H1 (cell line): ENCODE measurements around the gene ACTR1B. TPM values are rescaled to one million over a fixed set of nuclear protein-coding genes. Genes with fewer than 3 reads are reported as not detected.

Source experiments
- CTCF ChIA-PET: fragments of 300-600 bp; sonication (Branson Sonifier 250); formaldehyde crosslinking; loops from one replicate; lab custom pipeline; 2021; ENCODE audit not compliant: partially characterized antibody; lab: Charles Lee
- POLR2A ChIA-PET: fragments of 300-600 bp; sonication (Branson Sonifier 250); formaldehyde crosslinking; loops from one replicate; lab custom pipeline; 2021; ENCODE audit warnings: inconsistent platforms; ENCODE audit not compliant: partially characterized antibody; lab: Charles Lee
- DNase-seq, 2 experiments: peaks; one replicate each; pipeline versions ENCODE4 v3.0.0 to v3.0.0-alpha.2; 2010 to 2022; ENCODE audit warnings: low spot score in 2 of 2, low read depth in 1 of 2, mixed read lengths in 1 of 2
- FAIRE-seq: peaks from 2 replicates; lab custom pipeline; 2011; peaks lifted over from hg19 to GRCh38; lab: Jason Lieb, UNC
- H2AFZ ChIP-seq: 2 replicates; pipeline ENCODE4 v1.8.1; 2012; ENCODE audit warnings: low read length, inconsistent platforms
- H2AK5ac ChIP-seq: 2 replicates; pipeline ENCODE4 v1.6.1; 2013; ENCODE audit warnings: low read depth, low read length
- H2BK120ac ChIP-seq: replicated peaks from 2 replicates; pipeline ENCODE3; 2013; ENCODE audit warnings: low read depth, low read length, inconsistent platforms
- H2BK12ac ChIP-seq: 2 replicates; pipeline ENCODE4 v1.6.1; 2013; ENCODE audit warnings: low read depth, low read length
- H2BK15ac ChIP-seq: 2 replicates; pipeline ENCODE4 v1.6.1; 2013; ENCODE audit warnings: low read length
- H2BK20ac ChIP-seq: 2 replicates; pipeline ENCODE4 v1.6.1; 2013; ENCODE audit warnings: low read length
- H2BK5ac ChIP-seq: 2 replicates; pipeline ENCODE4 v1.6.1; 2013; ENCODE audit warnings: low read depth, low read length
- H3K14ac ChIP-seq: 2 replicates; pipeline ENCODE4 v1.6.1; 2013; ENCODE audit warnings: inconsistent platforms; ENCODE audit not compliant: insufficient read length
- H3K18ac ChIP-seq: 2 replicates; pipeline ENCODE4 v1.6.1; 2013; ENCODE audit warnings: low read length; ENCODE audit errors: extremely low read depth
- H3K23ac ChIP-seq: 2 replicates; pipeline ENCODE4 v1.6.1; 2013; ENCODE audit warnings: inconsistent platforms; ENCODE audit not compliant: insufficient read length
- H3K23me2 ChIP-seq: 2 replicates; pipeline ENCODE4 v1.6.1; 2013; ENCODE audit warnings: low read depth, low read length
- H3K27ac ChIP-seq: 2 replicates; pipeline ENCODE4 v1.6.1; 2011; ENCODE audit warnings: low read depth, low read length, inconsistent platforms
- H3K27me3 ChIP-seq, 4 experiments: replicated peaks in 1 of 4; 1 replicate in 1 of 4; 2 replicates in 3 of 4; pipeline versions ENCODE4 v1.6.1 to v1.8.1; 2011 to 2013; ENCODE audit warnings: low read length in 3 of 4, mild to moderate bottlenecking in 3 of 4, inconsistent platforms in 2 of 4, mixed read lengths in 2 of 4, moderate library complexity in 1 of 4; ENCODE audit not compliant: control insufficient read depth in 3 of 4, insufficient read depth in 3 of 4; ENCODE audit errors: extremely low read depth in 1 of 4
- H3K36me3 ChIP-seq, 4 experiments: 2 replicates each; pipeline versions ENCODE4 v1.6.1 to v1.8.1; 2011 to 2013; ENCODE audit warnings: mild to moderate bottlenecking in 4 of 4, low read length in 3 of 4, moderate library complexity in 2 of 4, control low read depth in 1 of 4, inconsistent platforms in 1 of 4; ENCODE audit not compliant: insufficient read depth in 4 of 4, control insufficient read depth in 2 of 4
- H3K4ac ChIP-seq: replicated peaks from 2 replicates; pipeline ENCODE3; 2013; ENCODE audit warnings: low read length, low read depth, mixed read lengths, inconsistent platforms; ENCODE audit not compliant: insufficient read length
- H3K4me1 ChIP-seq, 4 experiments: replicated peaks in 1 of 4; 1 replicate in 1 of 4; 2 replicates in 3 of 4; pipeline versions ENCODE4 v1.6.1 to v1.8.1; 2011 to 2013; ENCODE audit warnings: low read length in 3 of 4, inconsistent platforms in 2 of 4, mixed read lengths in 1 of 4; ENCODE audit not compliant: insufficient read depth in 4 of 4, control insufficient read depth in 3 of 4
- H3K4me2 ChIP-seq, 2 experiments: 2 replicates each; pipeline versions ENCODE4 v1.6.1 to v1.8.1; 2011 to 2013; ENCODE audit warnings: low read depth in 2 of 2, low read length in 2 of 2, control low read depth in 1 of 2, inconsistent platforms in 1 of 2, mild to moderate bottlenecking in 1 of 2; ENCODE audit not compliant: insufficient read depth in 1 of 2
- H3K4me3 ChIP-seq, 4 experiments: fragments of 200-600, 300-600 bp in 1 of 4; sonication (generic), shearing (Covaris generic), sonication (Bioruptor Twin) in 1 of 4; 2 replicates each; pipeline versions ENCODE4 v1.5.1 to v1.8.1; 2011 to 2016; ENCODE audit warnings: low read length in 4 of 4, low read depth in 3 of 4, control low read depth in 2 of 4, inconsistent platforms in 2 of 4, mild to moderate bottlenecking in 2 of 4, mixed read lengths in 1 of 4, moderate library complexity in 1 of 4; ENCODE audit not compliant: insufficient read depth in 2 of 4; ENCODE audit errors: extremely low read depth in 1 of 4
- H3K56ac ChIP-seq: replicated peaks from 2 replicates; pipeline ENCODE3; 2013; ENCODE audit warnings: low read depth, mild to moderate bottlenecking, mixed read lengths, low read length, inconsistent platforms; ENCODE audit not compliant: insufficient read length
- H3K79me1 ChIP-seq: 2 replicates; pipeline ENCODE4 v1.6.1; 2013; ENCODE audit warnings: low read depth, low read length, control low read depth
- H3K79me2 ChIP-seq, 2 experiments: 2 replicates each; pipeline versions ENCODE4 v1.6.1 to v1.8.1; 2012 to 2013; ENCODE audit warnings: low read length in 2 of 2, mild to moderate bottlenecking in 2 of 2, inconsistent platforms in 1 of 2; ENCODE audit not compliant: insufficient read depth in 2 of 2, control insufficient read depth in 1 of 2
- H3K9ac ChIP-seq, 4 experiments: replicated peaks in 1 of 4; 1 replicate in 1 of 4; 2 replicates in 3 of 4; pipeline versions ENCODE4 v1.6.1 to v1.8.1; 2011 to 2013; ENCODE audit warnings: low read depth in 3 of 4, low read length in 3 of 4, control low read depth in 2 of 4, mild to moderate bottlenecking in 2 of 4, moderate library complexity in 2 of 4, inconsistent platforms in 1 of 4; ENCODE audit errors: extremely low read depth in 1 of 4
- H3K9me3 ChIP-seq, 2 experiments: 2 replicates each; pipeline versions ENCODE4 v1.6.1 to v1.8.1; 2012 to 2013; ENCODE audit warnings: mild to moderate bottlenecking in 2 of 2, moderate library complexity in 2 of 2, control low read depth in 1 of 2, inconsistent platforms in 1 of 2, low read depth in 1 of 2, low read length in 1 of 2, mixed read lengths in 1 of 2; ENCODE audit not compliant: insufficient read depth in 2 of 2
- H4K20me1 ChIP-seq, 2 experiments: replicated peaks in 1 of 2; 2 replicates each; pipeline versions ENCODE3 to v1.8.1; 2011 to 2013; ENCODE audit warnings: inconsistent platforms in 2 of 2, low read length in 2 of 2, mild to moderate bottlenecking in 1 of 2; ENCODE audit not compliant: insufficient read depth in 2 of 2, control insufficient read depth in 1 of 2
- H4K5ac ChIP-seq: 2 replicates; pipeline ENCODE4 v1.6.1; 2013; ENCODE audit warnings: low read length, low read depth, mixed read lengths, inconsistent platforms; ENCODE audit not compliant: insufficient read length
- H4K8ac ChIP-seq: 2 replicates; pipeline ENCODE4 v1.8.0; 2013; ENCODE audit warnings: mild to moderate bottlenecking, moderate library complexity, low read length, inconsistent platforms; ENCODE audit not compliant: insufficient read depth; ENCODE audit errors: extremely low read depth
- H4K91ac ChIP-seq: replicated peaks from 2 replicates; pipeline ENCODE3; 2013; ENCODE audit warnings: low read length, mixed read lengths, inconsistent platforms; ENCODE audit not compliant: insufficient read length
- NRF1 ChIP-seq: IDR thresholded peaks from 2 replicates; pipeline ENCODE4 v1.6.1; 2011; ENCODE audit warnings: mild to moderate bottlenecking, low read depth, low read length, improper control_type of control experiment
- YY1 ChIP-seq: IDR thresholded peaks from 2 replicates; pipeline ENCODE4 v1.6.1; 2011; ENCODE audit warnings: low read depth, mild to moderate bottlenecking, low read length
- ZNF274 ChIP-seq: IDR thresholded peaks from 2 replicates; pipeline ENCODE4 v1.7.0; 2012; ENCODE audit warnings: low read length, borderline replicate concordance; ENCODE audit errors: extremely low read depth
- WGBS, 2 experiments: shearing (Covaris generic) in 1 of 2; methylation state at CpG; one replicate each; pipeline versions ENCODE4 v1.1.6 to v1.1.7; 2013 to 2015; ENCODE audit warnings: low lambda C conversion rate in 2 of 2, mixed read lengths in 2 of 2, inconsistent platforms in 1 of 2, low coverage in 1 of 2, missing lambda C conversion rate in 1 of 2; ENCODE audit not compliant: insufficient replicate concordance in 2 of 2, insufficient coverage in 1 of 2, insufficient read length in 1 of 2; ENCODE audit errors: extremely low coverage in 1 of 2, missing lambda C conversion rate in 1 of 2; 5-methylcytosine and 5-hydroxymethylcytosine counted together
- polyA plus RNA-seq, 7 experiments: library from polyadenylated mRNA; depleted of rRNA in 3 of 7; stranded (reverse) in 5 of 7; unstranded in 2 of 7; fragments of >200 nt in 5 of 7; fragments of 200-250 nt in 2 of 7; gene quantifications; 1 replicate in 5 of 7; 2 replicates in 1 of 7; 4 replicates in 1 of 7; pipeline versions ENCODE4 v1.2.1 to v1.2.3, GENCODE V29; 2011 to 2013; ENCODE audit warnings: missing spikeins in 2 of 7, mixed read lengths in 2 of 7
- total RNA-seq: library from RNA; stranded (reverse); fragmentation: NEBNext Ultra II Directional; extraction: Animal tissue kit (Norgen Biotek cat#: 25700); gene quantifications from 2 replicates; pipeline ENCODE4 v1.2.1, GENCODE V29; 2021
- TF ChIP-seq, protein P1 (sequence below): IDR thresholded peaks from 2 replicates; pipeline ENCODE4 v1.6.1; 2012; ENCODE audit warnings: low read length, inconsistent platforms

The ACTR1B gene
- total and polyA plus RNA-seq, 2 of the 8 experiments (the other 6 are each of a cell fraction or from before 2014, with no cell fraction given) = 40.7 to 56.0 TPM

DNA sequence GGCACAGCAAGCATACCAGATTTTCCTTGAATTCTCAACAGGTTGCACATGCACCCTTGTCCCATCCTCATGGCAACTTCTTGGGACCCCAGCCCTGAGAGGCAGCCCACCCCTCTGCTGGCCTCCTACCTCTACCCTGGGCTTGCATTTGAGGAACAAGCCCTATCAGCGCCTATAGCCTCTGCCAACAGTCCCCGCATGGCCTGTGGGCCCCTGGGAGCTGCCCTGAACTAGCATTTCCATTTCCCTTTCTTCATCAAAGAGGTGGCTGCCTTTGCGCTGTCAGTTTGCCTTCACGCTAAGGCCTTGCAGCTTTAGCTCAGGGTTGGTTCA, 44.2 kb upstream of the ACTR1B start:
- H4K20me1 ChIP-seq = no peaks in the 10 kb centered on the region
- CTCF ChIA-PET = interaction anchor here (0.9 to 13.6 kb wide), 10 partner anchors 9 to 117 kb away, joined by 3 to 202 read pairs (median 6); no protein-coding TSS in a partner anchor
- H3K56ac ChIP-seq = no peak overlapping the region

More for the DNA sequence above, 44.2 kb upstream of the ACTR1B start:
- Histone ChIP-seq H3K4me2 (no peak overlapping the region), H3K4me1 (0 out of 7 replicates have a peak, but pooled peaks cover 0 to 3% (median 0%) of the 10 kb centered on the region in 4 experiments), H3K9ac (no peak overlapping the region), H2BK15ac (no peak overlapping the region), H3K4me3 (no peak overlapping the region), H3K18ac (no peak overlapping the region), H4K91ac (no peak overlapping the region), H3K36me3 (no peaks in the 10 kb centered on the region), H3K23me2 (no peaks in the 10 kb centered on the region; the same call in 1 of the 2 replicates), H3K27me3 (no peaks in the 10 kb centered on the region), H4K5ac (no peak overlapping the region), H3K14ac (no peak overlapping the region), H2AK5ac (no peak overlapping the region), H2BK120ac (no peak overlapping the region), H2AFZ (no peak overlapping the region), H3K79me2 (no peaks in the 10 kb centered on the region), H3K9me3 (no peaks in the 10 kb centered on the region), H3K4ac (no peak overlapping the region), H3K27ac (no peak overlapping the region), H4K8ac (no peak overlapping the region), H2BK12ac (no peak overlapping the region), H3K23ac (no peak overlapping the region), H2BK20ac (no peak overlapping the region), H3K79me1 (no peaks in the 10 kb centered on the region), H2BK5ac (no peak overlapping the region)
- DNase-seq (no peak), FAIRE-seq (no peak)
- TF ChIP-seq NRF1 (no peak), YY1 (no peak), ZNF274 (no peak)
- TF ChIP-seq, protein P1, sequence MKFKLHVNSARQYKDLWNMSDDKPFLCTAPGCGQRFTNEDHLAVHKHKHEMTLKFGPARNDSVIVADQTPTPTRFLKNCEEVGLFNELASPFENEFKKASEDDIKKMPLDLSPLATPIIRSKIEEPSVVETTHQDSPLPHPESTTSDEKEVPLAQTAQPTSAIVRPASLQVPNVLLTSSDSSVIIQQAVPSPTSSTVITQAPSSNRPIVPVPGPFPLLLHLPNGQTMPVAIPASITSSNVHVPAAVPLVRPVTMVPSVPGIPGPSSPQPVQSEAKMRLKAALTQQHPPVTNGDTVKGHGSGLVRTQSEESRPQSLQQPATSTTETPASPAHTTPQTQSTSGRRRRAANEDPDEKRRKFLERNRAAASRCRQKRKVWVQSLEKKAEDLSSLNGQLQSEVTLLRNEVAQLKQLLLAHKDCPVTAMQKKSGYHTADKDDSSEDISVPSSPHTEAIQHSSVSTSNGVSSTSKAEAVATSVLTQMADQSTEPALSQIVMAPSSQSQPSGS = no peak
- WGBS, 2 experiments = 92% methylated on average over 4 of the region's 4 CpGs; no CpG with 5 or more reads in 1 of the 2 experiments
- POLR2A ChIA-PET = interaction anchor here (0.8 to 1.6 kb wide), 2 partner anchors 32 to 59 kb away, joined by 3 read pairs; no protein-coding TSS in a partner anchor
